ENCODE results near the gene RCOR1. TPM values are rescaled to one million over a fixed set of nuclear protein-coding genes. Genes with fewer than 3 reads are reported as not detected.
A peak's percentile ranks its signal among the peaks of the same experiment; 100 is the strongest.

Gene RCOR1
- total RNA-seq, 1 experiment from 2014 or later = 102 TPM

DNA sequence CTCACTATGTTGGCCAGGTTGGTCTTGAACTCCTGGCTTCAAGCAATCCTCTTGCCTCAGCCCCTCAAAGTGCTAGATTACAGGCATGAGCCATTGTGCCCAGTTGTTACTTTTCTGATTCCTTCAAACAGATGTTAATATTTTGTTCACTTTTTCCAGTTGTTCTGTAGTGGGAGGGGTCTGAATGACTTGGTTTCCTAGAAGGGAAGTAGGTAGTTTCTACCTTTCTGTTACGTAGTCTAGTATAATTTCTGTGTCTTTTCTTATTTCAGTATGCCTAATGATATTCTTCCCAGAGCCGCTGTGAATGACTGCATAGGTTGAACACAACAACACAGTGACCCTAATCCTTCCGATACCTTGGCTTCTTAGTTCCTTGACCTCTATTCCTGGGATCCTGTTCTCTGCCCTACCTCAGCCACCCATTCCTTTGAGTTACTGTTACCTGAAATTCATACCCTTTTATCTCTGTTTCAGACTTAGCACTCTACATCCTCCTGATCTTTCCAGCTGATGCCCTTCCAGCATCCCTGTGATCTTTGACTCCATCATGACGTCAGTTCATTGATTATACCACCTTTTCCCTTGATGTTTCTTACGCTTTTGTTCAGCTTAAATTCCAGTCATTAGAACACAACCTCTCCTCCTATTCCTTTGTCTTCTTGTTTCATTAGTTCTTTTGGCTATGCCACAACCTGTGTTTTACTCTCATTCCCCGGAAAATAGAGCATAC, 33.3 kb downstream of the RCOR1 start:
- Histone ChIP-seq H3K27ac (ENCODE audit: low read depth, low read length, poor library complexity, severe bottlenecking) (no peak overlapping the region), H3K27me3 (replicated peaks; ENCODE audit: insufficient read depth, low read depth, low read length, poor library complexity) (no peaks in the 10 kb centered on the region), H3K4me3 (ENCODE audit: low read depth, low read length, poor library complexity, severe bottlenecking) (no peak overlapping the region), H3K4me1 (ENCODE audit: insufficient read depth, low read length, poor library complexity, severe bottlenecking) (peaks cover 56% of the 10 kb centered on the region), H3K36me3 (ENCODE audit: insufficient read depth, low read length, poor library complexity, severe bottlenecking) (peaks cover 9% of the 10 kb centered on the region), H3K9me3 (ENCODE audit: low read depth, low read length, poor library complexity, severe bottlenecking) (no peaks in the 10 kb centered on the region)
- intact Hi-C loops (cut with micrococcal nuclease; ENCODE audit: unreplicated experiment) = no loop called here
- no peak for DNase-seq (ENCODE audit: low spot score)
- TF ChIP-seq, protein P1, sequence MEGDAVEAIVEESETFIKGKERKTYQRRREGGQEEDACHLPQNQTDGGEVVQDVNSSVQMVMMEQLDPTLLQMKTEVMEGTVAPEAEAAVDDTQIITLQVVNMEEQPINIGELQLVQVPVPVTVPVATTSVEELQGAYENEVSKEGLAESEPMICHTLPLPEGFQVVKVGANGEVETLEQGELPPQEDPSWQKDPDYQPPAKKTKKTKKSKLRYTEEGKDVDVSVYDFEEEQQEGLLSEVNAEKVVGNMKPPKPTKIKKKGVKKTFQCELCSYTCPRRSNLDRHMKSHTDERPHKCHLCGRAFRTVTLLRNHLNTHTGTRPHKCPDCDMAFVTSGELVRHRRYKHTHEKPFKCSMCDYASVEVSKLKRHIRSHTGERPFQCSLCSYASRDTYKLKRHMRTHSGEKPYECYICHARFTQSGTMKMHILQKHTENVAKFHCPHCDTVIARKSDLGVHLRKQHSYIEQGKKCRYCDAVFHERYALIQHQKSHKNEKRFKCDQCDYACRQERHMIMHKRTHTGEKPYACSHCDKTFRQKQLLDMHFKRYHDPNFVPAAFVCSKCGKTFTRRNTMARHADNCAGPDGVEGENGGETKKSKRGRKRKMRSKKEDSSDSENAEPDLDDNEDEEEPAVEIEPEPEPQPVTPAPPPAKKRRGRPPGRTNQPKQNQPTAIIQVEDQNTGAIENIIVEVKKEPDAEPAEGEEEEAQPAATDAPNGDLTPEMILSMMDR (conservative IDR thresholded peaks at IDR 0.05; ENCODE audit: low read depth, low read length) = no peak
- no peak for TF ChIP-seq EZH2 (IDR thresholded peaks at IDR 0.05; ENCODE audit: borderline replicate concordance, low read depth, low read length, poor library complexity, severe bottlenecking)
- ChIA-PET CTCF (no interaction called here), POLR2A (ENCODE audit: low non-redundant PET) (no interaction called here)
- no TSS peak for BruUV-seq (replicated peaks)

GRCh38 chr14:102626530-102626929, 34.1 kb downstream of the RCOR1 start:
- no peak for TF ChIP-seq EZH2 (IDR thresholded peaks at IDR 0.05; ENCODE audit: borderline replicate concordance, low read depth, low read length, poor library complexity, severe bottlenecking)
- TF ChIP-seq, protein P1 (conservative IDR thresholded peaks at IDR 0.05; ENCODE audit: low read depth, low read length) = no peak
- BruUV-seq (replicated peaks) = no TSS peak
- DNase-seq (ENCODE audit: low spot score) = no peak
- Histone ChIP-seq H3K27me3 (replicated peaks; ENCODE audit: insufficient read depth, low read depth, low read length, poor library complexity) (no peaks in the 10 kb centered on the region), H3K4me3 (ENCODE audit: low read depth, low read length, poor library complexity, severe bottlenecking) (no peak overlapping the region), H3K36me3 (ENCODE audit: insufficient read depth, low read length, poor library complexity, severe bottlenecking) (peaks cover 10% of the 10 kb centered on the region), H3K9me3 (ENCODE audit: low read depth, low read length, poor library complexity, severe bottlenecking) (no peaks in the 10 kb centered on the region), H3K27ac (ENCODE audit: low read depth, low read length, poor library complexity, severe bottlenecking) (no peak overlapping the region), H3K4me1 (ENCODE audit: insufficient read depth, low read length, poor library complexity, severe bottlenecking) (peaks cover 52% of the 10 kb centered on the region)
- CTCF ChIA-PET = no interaction called here
- intact Hi-C loops (cut with micrococcal nuclease; ENCODE audit: unreplicated experiment) = no loop called here
- POLR2A ChIA-PET (ENCODE audit: low non-redundant PET) = no interaction called here

DNA sequence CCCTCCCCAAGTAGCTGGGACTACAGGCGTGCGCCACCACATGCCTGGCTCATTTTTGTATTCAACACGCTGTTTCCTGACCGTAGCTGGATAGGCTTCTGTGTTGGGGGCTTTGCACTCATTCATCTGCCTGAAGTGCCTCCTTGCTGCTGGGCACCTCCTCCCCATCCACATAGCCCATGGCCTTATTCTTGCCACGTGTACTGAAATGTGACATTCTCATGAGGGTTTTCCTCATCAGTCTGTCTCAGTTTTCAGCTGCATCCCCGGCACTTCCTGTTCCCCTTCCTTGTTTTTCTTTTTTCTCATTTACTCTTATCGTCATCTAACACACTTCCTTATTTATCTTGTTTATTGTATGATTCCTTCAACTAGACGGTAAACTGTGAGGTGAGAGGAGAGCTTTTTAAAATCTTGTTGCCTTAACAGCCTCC, 36.6 kb downstream of the RCOR1 start:
- intact Hi-C loops (cut with micrococcal nuclease; ENCODE audit: unreplicated experiment) = no loop called here
- CTCF ChIA-PET = no interaction called here
- TF ChIP-seq, protein P1 (conservative IDR thresholded peaks at IDR 0.05; ENCODE audit: low read depth, low read length) = no peak
- no peak for TF ChIP-seq EZH2 (IDR thresholded peaks at IDR 0.05; ENCODE audit: borderline replicate concordance, low read depth, low read length, poor library complexity, severe bottlenecking)
- POLR2A ChIA-PET (ENCODE audit: low non-redundant PET) = interaction anchor here (0.7 kb wide), 1 partner anchor 185 kb away, joined by 3 read pairs; no protein-coding TSS in a partner anchor
- no peak for DNase-seq (ENCODE audit: low spot score)
- Histone ChIP-seq H3K27me3 (replicated peaks; ENCODE audit: insufficient read depth, low read depth, low read length, poor library complexity) (no peaks in the 10 kb centered on the region), H3K4me3 (ENCODE audit: low read depth, low read length, poor library complexity, severe bottlenecking) (no peak overlapping the region), H3K27ac (ENCODE audit: low read depth, low read length, poor library complexity, severe bottlenecking) (peak overlapping the region; percentile 37), H3K36me3 (ENCODE audit: insufficient read depth, low read length, poor library complexity, severe bottlenecking) (peaks cover 19% of the 10 kb centered on the region), H3K4me1 (ENCODE audit: insufficient read depth, low read length, poor library complexity, severe bottlenecking) (peaks cover 37% of the 10 kb centered on the region), H3K9me3 (ENCODE audit: low read depth, low read length, poor library complexity, severe bottlenecking) (no peaks in the 10 kb centered on the region)
- BruUV-seq (replicated peaks) = no TSS peak
